IPS DF 4.7 (cell line): Measurements from ENCODE around the gene KIF1B.
"Not testable (repeated sequence)": the region's sequence is repeated elsewhere in the genome, so short reads cannot be mapped to it uniquely, and the experiment has no call there.

Experiments used
- DNase-seq: peaks from one replicate; pipeline ENCODE4 v3.0.0-alpha.2; 2013; ENCODE audit warnings: low spot score; ENCODE audit errors: extremely low read depth

Gene KIF1B

GRCh38 chr1:10386761-10387676 is 176.6 kb downstream of the KIF1B start:
- DNase-seq, result no peak

- DNase-seq, result no peak
Measured at GRCh38 chr1:10387677-10388386, 177.5 kb downstream of the KIF1B start.

DNA sequence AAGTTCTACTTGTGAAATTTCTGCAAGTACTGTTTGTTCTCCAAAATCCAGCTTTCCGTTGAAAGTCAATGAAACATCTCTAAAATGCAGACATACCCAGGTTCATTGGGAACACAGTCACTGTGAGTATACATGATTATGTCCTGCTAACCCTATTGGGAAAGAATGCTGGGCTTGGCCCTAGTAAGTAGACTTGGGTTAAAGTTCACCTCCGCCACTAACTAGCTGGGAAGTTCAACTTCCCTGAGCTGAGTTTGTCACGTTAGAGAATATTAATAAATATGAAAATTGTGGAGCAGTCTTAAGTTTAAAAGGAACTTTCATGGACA is 178.0 kb downstream of the KIF1B start:
- DNase-seq, result no peak

GRCh38 chr1:10389271-10389973 is 179.1 kb downstream of the KIF1B start:
- no peak for DNase-seq

DNA sequence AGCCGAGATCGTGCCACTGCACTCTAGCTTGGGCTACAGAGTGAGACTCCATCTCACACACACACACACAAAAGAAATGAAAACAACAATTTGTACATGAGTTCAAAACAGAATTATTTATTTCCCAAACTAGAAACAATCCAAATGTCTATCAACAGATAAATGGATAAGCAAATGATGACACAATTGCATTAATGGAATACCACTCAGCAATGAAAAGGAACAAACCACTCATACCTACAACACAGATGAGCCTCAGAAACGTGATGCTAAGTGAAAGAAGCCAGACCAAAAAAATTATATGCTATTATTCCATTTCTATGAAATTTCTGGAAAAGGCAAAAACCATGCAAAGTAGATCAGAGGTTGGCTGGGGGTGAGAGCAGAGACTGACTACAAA is 186.5 kb downstream of the KIF1B start:
- DNase-seq, result no peak

DNA sequence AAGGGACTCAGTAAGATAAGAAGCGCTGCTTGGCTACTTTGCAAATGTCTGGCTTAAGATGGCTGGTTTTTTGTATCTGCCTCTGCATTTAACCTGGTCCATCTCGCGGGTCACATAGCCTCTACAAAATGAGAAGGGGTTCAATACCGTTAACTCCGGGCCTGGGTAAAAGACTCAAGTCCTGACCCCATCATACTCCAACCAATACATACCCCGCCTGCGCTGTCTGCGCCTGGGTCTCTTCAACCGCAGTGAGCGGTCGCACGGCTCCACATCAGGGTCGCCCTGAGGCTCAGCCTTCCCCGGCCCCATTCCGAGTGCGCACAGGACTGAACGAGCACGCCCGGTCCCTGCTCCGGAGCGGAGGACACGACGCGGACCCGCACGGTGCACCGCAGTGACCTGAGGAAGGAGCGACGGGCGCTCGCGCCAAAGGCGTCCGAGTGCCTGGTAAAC is 187.9 kb downstream of the KIF1B start:
- DNase-seq, result no peak

- DNase-seq, result peak; percentile 89
Measured at GRCh38 chr1:10398734-10399443, 188.5 kb downstream of the KIF1B start, which contains the start of gene PGD. Gene PGD, plus strand, starts transcription at chr1:10399064. Its CDS starts 54 bp downstream, at chr1:10399118.

- no peak for DNase-seq
Measured at GRCh38 chr1:10399444-10399941, 189.1 kb downstream of the KIF1B start.

DNA sequence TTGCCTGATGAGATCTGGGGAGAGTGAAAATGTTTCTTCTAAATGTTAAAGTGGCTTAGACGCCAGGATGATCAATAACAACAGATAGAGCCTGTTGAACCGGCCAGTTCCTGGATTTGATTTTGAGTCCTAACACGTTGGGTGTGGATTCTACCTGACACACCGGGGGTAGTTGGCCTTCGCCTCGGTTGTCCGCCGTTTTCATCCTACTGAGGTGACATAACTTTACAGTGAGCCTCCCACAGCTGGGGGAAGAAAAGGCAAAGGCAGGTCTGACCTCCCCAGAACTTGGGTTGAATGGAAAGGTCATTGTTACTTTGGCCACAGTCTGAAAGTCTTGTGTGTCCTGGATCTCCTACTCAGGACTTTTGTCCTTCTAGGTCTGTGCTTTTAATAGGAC is 189.6 kb downstream of the KIF1B start:
- DNase-seq, result no peak

- DNase-seq, result no peak
Measured at GRCh38 chr1:10401281-10401680, 190.9 kb downstream of the KIF1B start.

DNA sequence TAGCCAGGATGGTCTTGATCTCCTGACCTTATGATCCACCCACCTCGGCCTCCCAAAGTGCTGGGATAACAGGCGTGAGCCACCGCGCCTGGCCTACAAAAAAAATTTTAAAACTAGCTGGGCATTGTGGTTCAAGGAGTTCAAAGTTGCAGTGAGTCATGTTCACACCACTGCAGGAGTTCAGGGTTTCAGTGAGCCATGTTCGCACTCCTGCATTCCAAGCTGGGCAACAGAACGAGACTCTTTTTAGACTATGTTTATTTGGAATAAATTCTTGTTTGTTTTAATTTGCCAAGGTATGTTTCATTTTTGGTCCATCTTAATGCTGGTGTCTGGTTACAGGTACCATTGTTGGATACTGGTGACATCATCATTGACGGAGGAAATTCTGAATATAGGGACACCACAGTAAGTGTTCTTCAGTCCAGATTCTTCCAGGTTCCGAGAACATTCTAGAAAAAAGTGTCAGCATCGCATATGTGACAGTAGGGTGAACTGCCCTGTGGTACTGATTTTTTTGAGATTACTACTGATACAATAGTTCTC is 192.4 kb downstream of the KIF1B start:
- DNase-seq, result no peak

GRCh38 chr1:10407201-10407600 is 196.8 kb downstream of the KIF1B start:
- no peak for DNase-seq

- DNase-seq, result no peak
Measured at GRCh38 chr1:10415211-10415930, 205.0 kb downstream of the KIF1B start.

- DNase-seq, result not testable (repeated sequence)
Measured at GRCh38 chr1:10415967-10416366, 205.6 kb downstream of the KIF1B start.

DNA sequence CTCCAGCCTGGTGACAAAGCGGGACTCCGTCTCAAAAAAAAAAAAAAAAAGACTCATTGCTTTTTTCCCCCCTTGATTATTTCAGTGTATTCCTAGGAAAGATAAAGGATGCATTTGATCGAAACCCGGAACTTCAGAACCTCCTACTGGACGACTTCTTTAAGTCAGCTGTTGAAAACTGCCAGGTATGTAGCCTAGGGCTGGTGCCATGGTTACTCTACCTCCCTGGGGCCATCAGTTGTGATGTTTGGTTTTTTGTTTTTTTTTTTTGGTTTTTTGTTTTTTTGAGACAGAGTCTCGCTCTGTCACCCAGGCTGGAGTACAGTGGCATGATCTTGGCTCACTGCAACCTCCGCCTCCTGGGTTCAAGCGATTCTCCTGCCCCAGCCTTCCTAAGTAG is 208.4 kb downstream of the KIF1B start:
- not testable (repeated sequence) for DNase-seq

DNA sequence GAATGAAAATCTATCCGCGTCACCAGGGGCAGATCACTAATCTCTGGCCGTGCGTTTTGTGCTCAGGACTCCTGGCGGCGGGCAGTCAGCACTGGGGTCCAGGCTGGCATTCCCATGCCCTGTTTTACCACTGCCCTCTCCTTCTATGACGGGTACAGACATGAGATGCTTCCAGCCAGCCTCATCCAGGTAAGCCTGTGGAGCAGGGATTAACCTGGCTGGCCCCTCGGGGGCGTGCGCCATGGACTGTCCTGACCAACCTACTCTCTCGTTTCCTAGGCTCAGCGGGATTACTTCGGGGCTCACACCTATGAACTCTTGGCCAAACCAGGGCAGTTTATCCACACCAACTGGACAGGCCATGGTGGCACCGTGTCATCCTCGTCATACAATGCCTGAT is 209.0 kb downstream of the KIF1B start:
- DNase-seq, result no peak

GRCh38 chr1:10421637-10422036 is 211.3 kb downstream of the KIF1B start:
- no peak for DNase-seq

GRCh38 chr1:10424034-10424433 is 213.7 kb downstream of the KIF1B start:
- no peak for DNase-seq

DNA sequence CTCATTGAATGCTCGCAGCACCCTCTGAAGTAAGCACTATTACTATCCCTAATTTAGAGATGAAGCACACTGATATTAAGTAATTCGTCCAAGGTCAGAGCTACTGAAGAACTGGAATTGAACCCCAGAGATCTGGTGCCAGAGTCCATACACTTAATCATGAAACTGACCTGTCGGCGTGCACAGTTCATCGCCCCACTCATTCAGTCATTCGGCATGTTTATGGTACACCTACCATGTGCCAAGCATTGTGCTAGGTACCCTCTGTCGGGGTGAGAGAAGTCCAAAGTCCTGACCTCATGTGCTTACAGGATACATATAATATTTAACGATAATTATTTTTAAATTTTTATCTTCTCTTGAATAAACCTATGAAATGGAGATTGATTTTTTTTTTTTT is 214.3 kb downstream of the KIF1B start:
- no peak for DNase-seq
